Measurements from ENCODE around the gene L3MBTL2. TPM values are rescaled to one million over a fixed set of nuclear protein-coding genes. Genes with fewer than 3 reads are reported as not detected.
"Not testable (repeated sequence)": the region's sequence is repeated elsewhere in the genome, so short reads cannot be mapped to it uniquely, and the experiment has no call there.

The L3MBTL2 gene
- total and polyA plus RNA-seq, 3 donors from 2014 or later = 32.8 to 39.7 (median 34.6) TPM

- TF ChIP-seq CTCF (IDR thresholded peaks at IDR 0.05) (no peak), POLR2A (IDR thresholded peaks at IDR 0.05) (no peak)
- DNase-seq = no peak
- Histone ChIP-seq H3K9me3 (no peaks in the 10 kb centered on the region), H3K4me3 (no peak overlapping the region), H3K36me3 (ENCODE audit: low read depth, missing control alignments) (no peaks in the 10 kb centered on the region), H3K27me3 (no peaks in the 10 kb centered on the region), H3K27ac (no peak overlapping the region), H3K4me1 (no peaks in the 10 kb centered on the region)
- intact Hi-C loops (cut with DNase I; ENCODE audit: low total_unique reads) = no loop called here
- 79 to 87% methylated on average over 10 to 20 of the region's 20 CpGs for WGBS, 2 donors
These were observed 51.4 kb downstream of the L3MBTL2 start for GRCh38 chr22:41256254-41257253.

- H3K36me3 ChIP-seq (ENCODE audit: low read depth, missing control alignments) = no peaks in the 10 kb centered on the region
- 94 to 97% methylated on average over 3 to 11 of the region's 11 CpGs for WGBS, 2 donors
- H3K9me3 ChIP-seq = no peaks in the 10 kb centered on the region
- H3K27me3 ChIP-seq = no peaks in the 10 kb centered on the region
- intact Hi-C loops (cut with DNase I; ENCODE audit: low total_unique reads) = no loop called here
- no peak for TF ChIP-seq POLR2A (IDR thresholded peaks at IDR 0.05)
- no peak for TF ChIP-seq CTCF (IDR thresholded peaks at IDR 0.05)
- DNase-seq = no peak
- H3K27ac ChIP-seq = no peak overlapping the region
- H3K4me3 ChIP-seq = no peak overlapping the region
- no peaks in the 10 kb centered on the region for H3K4me1 ChIP-seq
These were observed 52.6 kb downstream of the L3MBTL2 start for GRCh38 chr22:41257696-41258095.

DNA sequence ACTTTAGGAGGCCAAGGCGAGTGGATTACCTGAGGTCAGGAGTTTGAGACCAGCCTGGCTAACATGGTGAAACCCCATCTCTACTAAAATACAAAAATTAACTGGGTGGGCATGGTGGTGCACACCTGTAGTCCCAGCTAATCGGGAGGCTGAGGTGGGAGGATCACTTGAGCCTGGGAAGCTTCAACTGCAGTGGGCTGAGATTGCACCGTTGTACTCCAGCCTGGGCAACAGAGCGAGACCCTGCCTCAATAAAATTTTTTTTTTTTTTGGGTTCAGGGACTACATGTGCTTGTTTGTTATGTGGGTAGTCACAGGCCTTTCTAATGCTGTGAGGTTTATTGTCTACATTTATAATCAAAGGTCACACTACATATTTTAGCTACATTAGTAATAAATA lies 54.6 kb downstream of the L3MBTL2 start:
- DNase-seq; intact Hi-C loops (cut with DNase I; ENCODE audit: low total_unique reads); H3K4me1 ChIP-seq; H3K36me3 ChIP-seq (ENCODE audit: low read depth, missing control alignments); H3K27ac ChIP-seq; H3K9me3 ChIP-seq; H3K4me3 ChIP-seq; H3K27me3 ChIP-seq: not testable (repeated sequence)
- WGBS, 2 donors = 94 to 95% methylated on average over 4 of the region's 4 CpGs

DNA sequence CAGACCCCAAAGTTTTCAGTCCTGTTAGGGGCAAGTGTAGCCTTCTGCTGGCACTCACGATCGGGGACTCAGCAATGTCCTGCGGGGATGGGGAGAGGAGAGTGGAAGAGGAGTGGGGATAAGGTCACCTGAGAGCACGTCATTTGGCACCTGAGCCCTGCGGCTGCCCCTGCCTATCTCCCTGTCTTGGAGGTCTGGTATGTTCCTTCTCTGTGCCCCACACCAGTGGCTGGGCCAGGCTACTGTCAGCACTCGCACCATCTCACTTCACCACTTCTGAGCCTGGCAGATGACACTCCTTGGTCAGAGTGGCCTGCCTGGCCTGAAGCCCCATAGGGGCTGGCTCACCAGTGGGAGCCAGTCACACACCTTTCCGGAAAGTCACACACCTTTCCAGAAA lies 55.8 kb downstream of the L3MBTL2 start:
- 93 to 96% methylated on average over 6 to 7 of the region's 7 CpGs for WGBS, 2 donors
- H3K4me1 ChIP-seq = no peaks in the 10 kb centered on the region
- no peak overlapping the region for H3K27ac ChIP-seq
- H3K27me3 ChIP-seq = no peaks in the 10 kb centered on the region
- no peak for DNase-seq
- H3K36me3 ChIP-seq (ENCODE audit: low read depth, missing control alignments) = no peaks in the 10 kb centered on the region
- no peak for TF ChIP-seq POLR2A (IDR thresholded peaks at IDR 0.05)
- TF ChIP-seq CTCF (IDR thresholded peaks at IDR 0.05) = no peak
- no peaks in the 10 kb centered on the region for H3K9me3 ChIP-seq
- intact Hi-C loops (cut with DNase I; ENCODE audit: low total_unique reads) = no loop called here
- no peak overlapping the region for H3K4me3 ChIP-seq

DNA sequence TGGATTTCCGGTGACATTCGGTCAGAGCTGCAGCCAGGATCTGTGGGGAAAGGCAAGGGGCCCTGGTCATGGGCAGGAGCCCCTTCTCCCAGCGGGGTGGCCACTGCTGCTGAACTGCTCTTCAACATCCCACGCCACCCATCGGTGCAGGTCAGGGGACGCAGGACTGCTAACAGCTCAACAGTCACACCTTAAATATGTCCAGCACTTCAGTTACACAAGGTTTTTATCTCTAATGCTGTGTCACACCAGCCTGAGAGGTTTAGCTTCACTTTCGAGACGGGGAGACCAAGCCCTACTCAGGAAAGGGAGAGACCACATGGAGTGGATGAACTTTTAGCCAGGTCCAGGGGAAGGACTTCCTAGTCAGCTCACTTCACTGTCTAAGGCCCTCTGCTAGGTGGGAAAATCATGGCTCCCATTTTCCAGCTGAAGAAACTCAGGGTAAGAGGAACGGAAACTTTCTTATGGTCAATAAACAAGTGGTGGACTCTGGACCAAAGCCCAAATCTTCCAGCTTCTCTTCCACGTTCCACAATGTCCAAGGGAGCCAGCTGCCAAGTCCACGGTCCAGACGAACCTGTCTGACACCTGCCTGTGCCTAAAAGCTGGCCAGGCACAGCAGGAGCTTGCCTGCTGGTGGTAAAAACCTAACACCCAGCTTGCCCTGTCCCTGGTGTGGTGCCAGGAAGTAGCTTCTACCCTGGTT lies 56.6 kb downstream of the L3MBTL2 start:
- H3K27me3 ChIP-seq = no peaks in the 10 kb centered on the region
- H3K4me3 ChIP-seq = no peak overlapping the region
- TF ChIP-seq POLR2A (IDR thresholded peaks at IDR 0.05) (no peak), CTCF (IDR thresholded peaks at IDR 0.05) (no peak)
- H3K27ac ChIP-seq = no peak overlapping the region
- H3K4me1 ChIP-seq = no peaks in the 10 kb centered on the region
- 76 to 80% methylated on average over 6 to 12 of the region's 12 CpGs for WGBS, 2 donors
- H3K36me3 ChIP-seq (ENCODE audit: low read depth, missing control alignments) = no peaks in the 10 kb centered on the region
- DNase-seq = no peak
- intact Hi-C loops (cut with DNase I; ENCODE audit: low total_unique reads) = no loop called here
- H3K9me3 ChIP-seq = no peaks in the 10 kb centered on the region

All from testis (tissue), 3 donors.